GM19023 (cell line): ENCODE measurements around the gene ARMH3.

Experiments
- ATAC-seq: cut with Tn5 transposase; IDR thresholded peaks from one replicate; pipeline ENCODE4 v1.9.1; 2021; ENCODE audit warnings: mild to moderate bottlenecking, moderate library complexity; ENCODE audit not compliant: unreplicated experiment

ARMH3 gene

DNA sequence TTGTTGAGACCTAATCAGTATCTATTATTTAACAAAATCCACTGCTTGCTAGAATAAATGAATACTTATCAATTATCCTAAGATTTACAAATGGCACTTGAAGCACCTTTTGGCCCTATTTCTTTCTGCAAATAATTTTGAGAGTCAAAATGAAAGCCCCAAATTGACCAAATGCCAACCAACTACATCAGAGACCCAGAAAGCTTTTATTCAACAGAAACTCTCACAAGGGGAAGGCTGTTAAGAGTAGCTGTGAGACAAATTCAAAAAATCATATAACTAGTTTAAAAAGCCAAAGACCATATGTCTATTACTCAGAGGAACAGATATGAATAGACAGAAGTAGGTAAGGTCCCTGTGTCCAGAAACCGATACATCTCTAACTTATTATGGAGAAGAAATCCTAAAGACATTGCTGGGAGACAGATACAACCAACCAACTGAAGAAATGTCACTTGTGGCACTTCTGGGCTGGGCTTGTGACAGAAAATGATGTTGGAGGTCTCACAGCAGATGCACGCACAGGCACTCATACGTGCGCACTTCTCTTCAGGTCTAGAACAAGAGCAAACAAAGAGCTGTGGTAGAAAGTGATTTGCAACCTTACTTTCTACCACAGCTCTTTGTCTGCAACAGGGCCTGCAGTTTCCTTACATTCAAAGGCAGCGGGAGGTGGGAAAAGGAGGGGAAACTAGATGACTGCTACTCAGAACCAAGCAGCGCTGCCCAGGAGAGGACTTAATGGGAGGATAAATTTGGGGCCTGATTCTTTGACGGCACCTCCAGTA lies 153.7 kb downstream of the ARMH3 start:
- ATAC-seq, result peak; percentile 41

DNA sequence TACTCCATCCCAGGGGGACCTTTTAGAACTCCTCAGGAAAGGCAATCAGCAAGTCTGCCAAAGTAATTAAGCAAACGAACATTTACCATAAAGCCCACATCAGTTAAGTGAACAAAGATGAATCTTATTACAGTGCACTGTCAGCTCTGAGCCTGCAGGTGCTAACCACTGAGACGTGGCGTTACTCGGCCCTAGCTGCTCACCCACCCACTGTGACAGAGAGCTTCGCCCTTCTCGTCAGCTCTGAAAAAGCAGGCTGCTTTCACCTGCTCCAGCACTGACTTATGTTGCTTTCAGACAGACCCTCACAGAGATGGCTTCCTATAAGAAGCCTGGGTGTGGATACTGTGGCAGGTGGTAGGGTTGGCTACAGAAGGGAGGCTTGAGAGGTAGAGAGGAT lies 154.6 kb downstream of the ARMH3 start:
- ATAC-seq, result peak; percentile 52

DNA sequence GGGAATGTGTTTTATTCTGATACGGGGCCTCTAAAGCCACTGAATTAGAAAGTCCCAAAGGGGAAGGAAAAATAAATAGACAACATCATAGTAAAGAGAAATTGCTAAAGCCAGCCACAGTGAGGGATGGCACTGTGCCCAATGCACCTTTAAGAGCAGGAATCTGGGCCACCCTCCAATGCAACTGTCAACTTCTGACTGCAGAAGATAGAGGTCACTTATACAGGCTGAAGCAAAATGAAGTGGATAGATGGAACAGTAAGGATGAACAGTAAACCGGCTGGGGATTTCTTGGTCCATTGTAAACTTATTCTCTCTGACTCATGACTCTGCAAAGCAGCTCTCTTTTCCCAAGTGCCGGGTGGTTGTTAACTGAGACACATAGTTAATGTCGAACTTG lies 158.3 kb downstream of the ARMH3 start:
- no peak for ATAC-seq

DNA sequence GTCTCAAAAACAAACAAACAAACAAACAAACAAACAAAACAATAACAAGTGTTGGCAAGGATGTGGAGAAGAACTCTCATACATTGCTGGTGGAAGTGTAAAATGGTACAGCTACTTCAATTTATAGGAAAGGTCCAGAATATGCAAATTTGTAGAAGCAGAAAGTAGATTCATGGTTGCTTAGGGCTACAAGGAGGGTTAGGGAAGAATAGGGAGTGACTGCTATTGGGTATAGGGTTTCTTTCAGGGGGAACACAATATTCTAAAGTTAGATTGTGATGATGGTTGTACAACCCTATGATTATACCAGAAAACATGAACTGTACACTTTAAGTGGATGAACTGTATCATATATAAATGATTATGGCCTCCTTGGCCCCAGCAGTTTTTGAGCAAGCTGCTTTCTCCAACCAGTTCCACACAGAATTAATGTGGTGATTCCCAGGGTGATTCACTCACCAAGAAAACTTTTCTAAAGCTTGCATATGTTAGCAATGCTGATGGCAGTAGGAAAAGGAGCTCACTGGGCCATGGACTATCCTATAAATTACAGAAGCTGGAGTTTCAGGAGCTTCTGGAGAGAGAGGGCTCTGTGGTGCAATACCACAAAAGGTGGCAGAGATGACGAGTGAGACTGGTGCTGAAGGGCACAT lies 159.6 kb downstream of the ARMH3 start:
- no peak for ATAC-seq

DNA sequence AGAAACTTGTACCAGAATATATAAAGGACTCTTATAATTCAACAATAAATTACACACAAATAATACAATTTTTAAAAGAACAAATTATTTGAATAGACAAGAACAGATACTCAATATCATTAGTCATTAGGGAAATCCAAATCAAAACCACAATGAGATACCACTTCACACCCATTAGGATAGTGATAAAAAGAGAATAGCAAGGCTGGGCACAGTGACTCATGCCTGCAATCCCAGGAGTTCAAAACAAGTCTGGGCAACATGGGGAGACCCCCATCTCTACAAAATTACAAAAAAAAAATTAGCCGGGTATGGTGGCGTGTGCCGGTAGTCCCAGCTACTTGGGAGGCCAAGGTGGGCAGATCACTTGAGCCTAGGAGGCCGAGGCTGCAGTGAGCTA lies 160.2 kb downstream of the ARMH3 start:
- no peak for ATAC-seq

DNA sequence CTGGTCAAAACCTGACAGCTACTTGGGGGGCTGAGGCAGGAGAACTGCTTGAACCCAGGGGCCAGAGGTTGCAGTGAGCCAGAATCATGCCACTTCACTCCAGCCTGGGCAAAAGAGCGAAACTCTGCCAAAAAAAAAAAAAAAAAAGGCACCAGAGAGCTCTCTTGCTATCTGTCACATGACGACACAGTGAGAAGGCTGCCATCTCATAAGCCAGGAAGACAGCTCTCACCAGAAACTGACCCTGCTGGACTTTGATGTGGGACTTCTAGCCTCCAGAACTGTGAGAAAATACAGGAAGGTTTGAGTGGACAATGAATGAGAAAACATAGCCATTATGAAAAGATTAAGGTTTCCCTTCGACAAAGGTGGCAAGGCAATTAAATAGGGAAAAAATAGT lies 161.2 kb downstream of the ARMH3 start:
- no peak for ATAC-seq

DNA sequence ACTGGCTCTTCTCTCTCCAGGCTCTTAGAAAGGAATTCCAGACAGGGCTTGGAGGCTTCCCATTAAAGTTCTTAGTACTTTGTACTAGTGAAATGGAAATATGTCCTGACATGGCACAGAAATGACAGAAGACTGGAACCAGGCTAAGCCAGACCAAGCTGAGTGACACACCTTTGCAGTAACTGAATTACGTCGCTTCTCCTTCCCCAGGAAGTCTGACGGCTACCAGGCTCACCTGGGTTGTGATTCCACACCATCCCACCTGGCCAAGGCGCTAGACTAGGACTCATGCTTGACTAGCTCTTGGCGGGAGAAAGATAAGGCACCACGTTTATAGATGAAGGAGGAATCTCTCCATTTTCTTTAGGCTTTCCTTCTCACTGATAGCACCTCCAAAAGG lies 161.7 kb downstream of the ARMH3 start:
- no peak for ATAC-seq

DNA sequence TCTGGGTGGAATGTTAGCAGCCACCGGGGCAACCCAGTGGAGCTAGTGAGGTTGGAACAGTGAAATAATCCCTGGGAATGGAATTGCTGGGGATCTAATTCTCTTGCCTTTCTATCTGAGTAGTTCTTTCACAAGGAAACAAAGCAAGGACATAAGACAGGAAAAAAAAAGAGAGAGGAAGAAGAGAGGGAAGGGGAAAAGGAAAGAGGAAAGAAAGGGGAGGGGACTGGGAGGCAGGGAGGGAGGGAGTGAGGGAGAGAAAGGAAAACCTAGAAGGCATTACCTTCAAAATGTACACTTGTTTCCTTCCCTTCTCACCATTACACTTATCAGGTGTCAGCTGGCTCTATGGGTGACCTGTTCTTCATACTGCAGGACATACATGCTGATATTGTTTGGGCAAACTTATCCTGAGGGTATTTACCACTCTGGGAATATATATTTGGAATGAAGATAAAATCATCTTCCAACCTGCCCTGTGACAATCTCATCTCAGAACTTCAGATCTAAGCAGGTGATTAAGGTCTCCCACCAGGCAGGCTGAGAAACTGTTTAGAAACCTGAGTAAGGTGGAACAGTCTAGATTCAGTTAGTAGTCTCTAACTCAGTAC lies 162.4 kb downstream of the ARMH3 start:
- no peak for ATAC-seq

DNA sequence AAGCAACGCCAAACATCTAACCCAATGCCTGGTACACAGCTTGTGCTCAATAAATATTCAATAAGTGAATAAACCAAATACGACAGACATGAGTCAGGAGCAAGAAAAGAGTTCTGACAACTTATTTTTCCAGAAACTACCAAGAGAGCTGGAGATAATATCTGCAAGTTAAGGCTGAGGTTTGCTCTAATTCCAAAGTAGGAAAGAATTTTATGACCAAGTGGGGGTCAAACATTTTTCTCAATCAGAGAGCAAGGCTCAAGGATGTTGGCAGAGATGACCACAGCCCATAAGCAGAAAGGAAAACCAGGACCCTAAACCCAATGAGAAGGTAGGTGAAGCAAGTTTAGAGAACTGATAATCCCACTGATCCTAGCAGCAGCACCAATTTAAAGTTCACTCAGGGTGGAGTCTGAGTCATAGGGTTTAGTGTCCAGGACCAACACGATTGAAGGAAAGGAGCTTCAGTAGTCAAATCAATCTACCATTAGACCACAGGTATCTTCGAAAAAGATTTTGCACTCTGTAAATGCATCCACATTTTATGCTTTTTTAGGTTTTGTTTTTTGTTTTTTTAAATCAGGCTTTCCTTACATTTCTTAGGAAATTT lies 163.1 kb downstream of the ARMH3 start:
- no peak for ATAC-seq

DNA sequence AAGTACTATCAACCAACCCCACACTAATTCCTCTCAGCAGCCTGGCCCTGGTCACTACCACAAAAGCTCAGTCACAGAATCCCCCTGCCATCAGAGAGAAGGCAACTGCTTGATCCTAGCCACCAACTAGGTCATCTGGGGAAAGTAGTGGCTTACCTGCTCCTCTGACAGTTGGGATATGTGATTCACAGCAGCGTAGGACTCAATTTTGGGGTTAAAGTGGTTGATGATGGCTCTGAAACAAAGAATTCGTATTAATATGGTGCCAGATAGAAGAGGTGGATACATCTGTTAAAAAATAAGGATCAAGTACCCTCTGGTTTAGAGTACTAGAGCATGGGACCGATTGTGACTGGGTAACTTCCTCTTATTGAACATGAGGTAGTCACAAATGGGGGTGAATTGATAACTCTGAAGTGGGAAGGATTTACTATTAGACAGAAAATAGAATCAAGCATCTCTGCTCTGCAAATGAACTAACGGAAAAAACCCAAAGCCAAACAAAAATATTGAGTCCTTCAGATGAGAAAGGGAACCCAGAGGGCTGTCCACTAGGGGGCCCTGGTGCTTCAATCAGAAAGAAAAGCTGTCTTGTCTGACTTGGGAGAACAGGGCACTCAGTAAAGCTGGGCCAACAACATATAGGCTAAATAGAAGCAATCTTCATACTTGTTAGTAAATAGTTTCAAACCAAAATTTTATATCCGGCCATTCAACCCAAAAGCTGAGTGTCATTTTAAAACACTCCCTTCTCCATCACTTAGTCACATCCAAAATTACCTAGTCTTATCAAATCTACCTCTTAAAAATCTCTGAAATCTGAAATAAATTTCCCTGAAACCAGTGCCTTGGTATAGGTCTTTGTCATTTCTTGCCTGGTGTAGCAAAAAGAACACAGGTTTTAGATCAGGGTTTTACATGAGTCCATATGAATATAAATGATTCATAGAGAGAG lies 166.4 kb downstream of the ARMH3 start:
- no peak for ATAC-seq

DNA sequence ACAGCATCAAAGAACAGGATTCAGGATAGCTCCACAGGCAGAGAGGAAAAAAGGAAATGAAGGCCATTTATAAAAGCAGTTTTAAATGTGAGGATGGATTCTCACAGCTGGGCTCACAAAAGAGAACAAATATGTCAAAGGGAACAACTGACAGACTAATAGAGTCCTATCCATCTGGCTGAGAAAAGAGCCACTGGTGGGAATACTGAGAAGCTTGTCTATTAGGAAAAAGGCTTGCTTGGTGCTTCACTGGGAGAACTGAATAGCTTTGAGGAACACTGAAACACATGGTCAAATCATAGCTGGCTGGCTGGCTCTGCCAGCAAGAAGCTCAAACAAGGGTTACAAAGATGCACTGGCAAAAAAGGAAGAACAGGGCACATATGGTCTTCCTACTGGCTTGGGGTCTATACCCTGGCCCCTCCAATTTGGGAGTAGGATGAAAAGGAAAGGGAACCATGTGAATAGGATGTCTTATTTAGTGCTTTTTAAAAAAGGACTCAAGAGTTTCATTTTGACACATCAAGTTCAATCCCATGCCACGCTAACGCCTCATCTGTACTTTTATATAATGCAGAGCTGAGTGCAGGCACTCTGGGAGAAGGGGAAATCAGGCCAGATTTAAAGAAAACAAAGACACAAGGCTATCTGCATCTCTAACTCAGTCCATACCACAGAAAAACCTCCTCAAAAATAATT lies 167.6 kb downstream of the ARMH3 start:
- ATAC-seq, result no peak

DNA sequence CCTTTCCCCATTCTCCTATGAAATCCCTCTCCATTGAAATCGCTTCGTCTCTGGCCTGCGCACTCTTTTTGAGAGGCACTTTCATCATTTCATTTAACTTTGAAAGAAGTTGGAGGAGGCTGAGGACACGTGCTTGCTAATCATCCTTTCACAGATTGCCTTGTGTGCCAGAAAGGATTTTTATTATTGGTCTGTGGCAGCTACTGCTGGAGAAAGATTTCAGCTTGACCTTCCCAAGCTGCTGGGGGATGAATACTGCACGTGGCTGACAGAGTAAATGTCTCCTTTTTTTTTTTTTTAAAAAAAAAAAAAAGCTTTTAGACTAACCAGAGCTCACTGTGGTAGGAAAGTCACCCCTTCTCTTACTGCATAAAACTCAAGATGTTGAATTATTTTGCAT lies 168.2 kb downstream of the ARMH3 start:
- no peak for ATAC-seq

DNA sequence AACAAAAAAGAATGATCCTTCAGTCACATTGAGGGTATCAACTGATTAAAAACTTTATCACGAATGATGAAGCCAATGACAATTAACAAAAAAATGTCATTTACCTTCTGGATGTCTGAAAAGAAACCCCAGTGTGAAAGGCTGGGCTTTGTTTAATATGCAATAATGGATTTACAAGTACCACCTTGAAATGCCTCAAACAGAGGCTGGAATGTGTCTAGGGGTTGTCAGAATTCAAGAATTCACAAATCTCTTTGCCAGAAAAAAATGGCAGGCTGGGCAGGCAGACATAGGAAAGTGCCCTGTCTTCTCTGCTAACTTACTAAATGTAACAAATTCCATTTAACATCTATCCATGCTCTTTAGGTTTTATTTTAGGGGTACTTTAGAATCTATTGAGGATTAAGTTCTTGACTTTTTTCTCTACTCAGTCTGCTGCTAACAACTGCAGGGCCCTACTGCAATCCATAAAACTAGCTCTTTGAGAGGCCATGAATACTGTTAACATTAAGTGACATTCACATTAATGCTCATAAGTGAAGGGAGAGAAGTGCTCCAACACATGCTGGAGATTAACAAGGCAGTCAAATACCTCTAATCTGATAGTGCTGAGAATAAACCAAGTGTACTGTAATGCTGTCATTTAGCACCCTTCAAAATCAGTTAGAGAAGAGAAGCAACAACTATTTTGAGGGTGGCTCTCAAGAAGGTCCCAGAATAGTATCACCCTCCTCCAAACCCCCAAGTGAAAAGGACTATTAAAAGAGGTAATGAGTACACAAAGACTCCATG lies 169.3 kb downstream of the ARMH3 start:
- no peak for ATAC-seq

DNA sequence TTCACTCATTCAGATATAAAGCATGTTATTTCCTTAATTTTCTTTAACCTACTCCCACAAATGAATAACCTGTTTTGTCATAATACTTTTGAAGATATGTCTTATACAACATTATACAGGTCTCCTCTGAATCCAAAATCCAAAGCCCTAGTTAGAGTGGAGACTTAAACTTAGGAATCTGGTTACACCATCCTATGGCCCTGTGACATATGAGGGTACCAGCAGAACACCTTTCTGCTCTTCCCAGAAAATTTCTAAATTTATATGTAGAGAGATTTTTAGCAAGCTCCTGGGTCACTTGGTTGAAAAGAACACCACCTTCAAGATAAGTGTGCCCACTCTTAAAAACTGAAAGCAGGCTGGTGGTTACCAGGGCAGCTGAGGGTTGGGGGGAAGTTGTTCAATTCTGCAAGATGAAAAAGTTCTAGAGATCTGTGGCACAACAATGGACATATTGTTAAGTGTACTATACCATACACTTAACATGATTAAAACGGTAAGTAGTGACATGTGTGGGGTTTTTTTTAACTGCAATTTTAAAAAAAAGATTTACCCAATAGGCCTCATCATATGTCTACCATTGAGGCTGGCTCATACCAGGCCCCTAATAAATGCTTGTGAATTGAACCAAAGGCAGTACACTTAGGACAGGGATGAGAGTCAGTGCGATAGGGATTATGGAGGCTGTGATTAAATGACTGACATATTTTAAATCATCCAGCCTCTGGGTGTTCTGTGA lies 174.8 kb downstream of the ARMH3 start:
- ATAC-seq, result no peak

DNA sequence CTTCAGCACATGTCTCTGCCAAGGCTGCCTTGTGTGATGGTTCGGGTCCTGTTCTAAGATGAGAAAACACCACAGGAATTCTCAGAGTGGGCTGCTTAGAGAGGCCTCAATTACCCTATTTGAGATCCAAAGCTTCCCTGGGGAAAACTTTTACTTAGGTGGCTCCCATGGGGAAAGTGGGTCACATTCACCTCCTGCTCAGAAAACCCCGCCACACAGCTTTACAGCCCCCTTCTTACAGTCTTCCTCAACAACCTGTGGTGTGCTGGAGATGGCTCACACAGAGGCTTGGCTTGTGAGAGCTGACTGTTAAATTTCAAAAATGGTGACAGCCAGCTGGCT lies 175.8 kb downstream of the ARMH3 start:
- no peak for ATAC-seq

DNA sequence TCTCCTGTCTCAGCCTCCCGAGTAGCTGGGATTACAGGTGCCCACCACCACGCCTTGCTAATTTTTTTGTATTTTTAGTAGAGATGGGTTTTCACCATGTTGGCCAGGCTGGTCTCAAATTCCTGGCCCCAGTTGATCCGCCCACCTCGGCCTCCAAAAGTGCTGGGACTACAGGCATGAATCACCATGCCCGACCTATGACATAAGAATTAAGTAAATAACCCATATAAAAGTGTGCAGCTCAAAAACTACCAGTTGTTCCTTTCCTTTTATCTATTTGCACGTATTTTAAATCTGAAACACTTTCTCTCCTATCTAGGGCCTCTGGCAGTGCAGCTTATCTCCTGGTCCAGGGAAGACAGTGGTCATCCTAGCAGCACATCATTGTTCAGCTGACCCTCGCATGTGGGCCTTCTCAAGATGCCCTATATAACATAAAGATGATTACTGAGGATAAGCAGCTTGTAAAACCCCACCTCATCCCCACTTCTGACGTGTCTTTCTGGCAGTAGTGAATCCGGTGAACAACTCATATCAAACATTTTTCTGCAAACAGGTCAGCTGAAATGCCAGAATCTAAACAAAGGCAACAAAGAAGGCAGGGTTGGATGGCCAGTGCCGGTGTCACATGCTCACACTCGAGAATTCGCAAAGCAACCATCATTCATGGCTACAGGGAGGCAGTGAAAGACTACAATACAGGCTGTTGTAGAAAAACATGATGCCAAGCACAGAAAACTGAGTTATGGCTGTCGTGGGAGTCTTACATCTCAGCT lies 176.3 kb downstream of the ARMH3 start:
- no peak for ATAC-seq

DNA sequence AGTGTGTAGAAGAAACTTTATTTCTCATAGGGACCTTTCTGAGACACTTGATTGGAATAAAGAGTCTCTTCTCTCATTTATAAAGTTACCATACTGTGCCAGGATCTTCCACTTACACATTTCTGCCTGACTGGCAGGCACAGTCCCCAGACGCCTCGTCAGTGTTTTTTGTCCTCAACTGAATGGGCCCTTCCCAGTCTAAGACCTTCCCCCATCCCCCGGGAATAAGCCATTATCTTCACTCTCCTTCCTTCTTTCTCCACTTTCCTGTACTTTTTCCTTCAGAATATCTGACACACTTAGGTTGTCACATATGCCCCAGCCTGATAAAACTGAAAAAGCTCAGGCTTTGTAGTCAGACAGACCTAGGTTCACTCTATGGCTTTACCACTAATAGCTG lies 177.1 kb downstream of the ARMH3 start:
- ATAC-seq, result no peak

DNA sequence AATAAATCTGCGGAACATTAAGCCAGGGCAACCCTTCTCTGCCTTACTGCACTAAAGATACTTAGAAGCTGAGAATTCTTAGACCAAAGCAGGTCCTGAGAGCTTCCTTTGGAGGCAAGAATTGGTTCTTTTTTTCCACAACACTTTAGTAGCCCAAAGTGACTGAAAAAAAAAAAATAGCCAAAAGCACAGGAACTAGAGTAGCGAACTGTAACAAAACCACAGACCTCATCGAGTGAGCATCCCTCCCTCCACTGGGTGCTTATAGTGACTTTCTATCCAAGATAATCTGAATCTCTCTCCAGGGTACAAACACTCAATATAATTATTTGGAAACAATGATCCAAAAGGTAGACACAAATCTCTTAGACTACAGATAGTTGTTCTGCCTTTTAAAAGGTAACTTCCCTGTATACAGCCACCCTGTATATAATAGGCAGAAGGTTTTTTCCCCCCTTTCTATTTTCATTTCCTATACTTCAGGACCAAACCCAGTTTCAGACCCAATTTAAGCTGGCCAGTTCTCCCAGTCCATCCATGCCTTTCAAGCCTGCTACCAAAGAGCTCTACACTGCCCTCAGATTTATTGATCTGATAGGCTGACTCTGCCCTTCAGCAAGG lies 180.8 kb downstream of the ARMH3 start:
- ATAC-seq, result no peak
